SK-N-MC (cell line): ENCODE results near the gene ZNF92.

Experiments
- EZH2 ChIP-seq: fragments of 200-600 bp; sonication (generic); IDR thresholded peaks from one replicate; pipeline ENCODE4 v1.6.1; 2017; ENCODE audit warnings: antibody characterized with exemption
- POLR2AphosphoS5 ChIP-seq: IDR thresholded peaks from 2 replicates; pipeline ENCODE4 v1.6.1; 2012; ENCODE audit warnings: mild to moderate bottlenecking, low read depth, low read length, borderline replicate concordance

GRCh38 chr7:65436163-65436562 is 62.5 kb downstream of the ZNF92 start:
- TF ChIP-seq POLR2AphosphoS5 (no peak), EZH2 (no peak)
